Measurements from ENCODE around the gene PLXNC1.

Gene PLXNC1

GRCh38 chr12:94284046-94284445 is 135.7 kb downstream of the PLXNC1 start:
- Histone ChIP-seq H3F3A (ENCODE audit: low read depth) (no peaks in the 10 kb centered on the region), H3K4me2 (ENCODE audit: low read depth, low read length, poor library complexity, severe bottlenecking) (no peak overlapping the region), H3K36me3 (ENCODE audit: insufficient read depth, low read length) (peaks cover 42% of the 10 kb centered on the region; the same call in 1 of the 2 replicates), H3K4me3 (ENCODE audit: low read length, poor library complexity, severe bottlenecking) (no peak overlapping the region), H3K9me3 (ENCODE audit: insufficient read depth, low read depth, low read length) (no peaks in the 10 kb centered on the region), H3K79me2 (ENCODE audit: insufficient read depth, low read length) (no peaks in the 10 kb centered on the region), H3K27me3 (ENCODE audit: insufficient read depth, low read length, poor library complexity, severe bottlenecking) (no peaks in the 10 kb centered on the region), H4K20me1 (ENCODE audit: insufficient read depth, low read length, poor library complexity, severe bottlenecking) (no peaks in the 10 kb centered on the region), H3K9me2 (replicated peaks; ENCODE audit: low read depth, low read length) (no peaks in the 10 kb centered on the region), H3K4me1 (ENCODE audit: insufficient read depth, low read length, poor library complexity, severe bottlenecking) (peaks cover 7% of the 10 kb centered on the region), H2AFZ (ENCODE audit: low read length) (no peak overlapping the region), H3K9ac (ENCODE audit: low read depth, low read length, poor library complexity, severe bottlenecking) (no peak overlapping the region)
- TF ChIP-seq CTCF (conservative IDR thresholded peaks at IDR 0.05; ENCODE audit: low read length): no peak
- TF ChIP-seq EZH2phosphoT487 (IDR thresholded peaks at IDR 0.05; ENCODE audit: borderline replicate concordance): no peak

- H2AFZ ChIP-seq (ENCODE audit: low read length): no peak overlapping the region
- H3K9me2 ChIP-seq (replicated peaks; ENCODE audit: low read depth, low read length): no peaks in the 10 kb centered on the region
- H3K4me1 ChIP-seq (ENCODE audit: insufficient read depth, low read length, poor library complexity, severe bottlenecking): peaks cover 7% of the 10 kb centered on the region
- H3K79me2 ChIP-seq (ENCODE audit: insufficient read depth, low read length): no peaks in the 10 kb centered on the region
- H3K9ac ChIP-seq (ENCODE audit: low read depth, low read length, poor library complexity, severe bottlenecking): no peak overlapping the region
- peaks cover 35% of the 10 kb centered on the region; the same call in 1 of the 2 replicates for H3K36me3 ChIP-seq (ENCODE audit: insufficient read depth, low read length)
- H3K4me2 ChIP-seq (ENCODE audit: low read depth, low read length, poor library complexity, severe bottlenecking): no peak overlapping the region
- H3K27me3 ChIP-seq (ENCODE audit: insufficient read depth, low read length, poor library complexity, severe bottlenecking): no peaks in the 10 kb centered on the region
- no peaks in the 10 kb centered on the region for H4K20me1 ChIP-seq (ENCODE audit: insufficient read depth, low read length, poor library complexity, severe bottlenecking)
- H3K4me3 ChIP-seq (ENCODE audit: low read length, poor library complexity, severe bottlenecking): no peak overlapping the region
- H3K9me3 ChIP-seq (ENCODE audit: insufficient read depth, low read depth, low read length): no peaks in the 10 kb centered on the region
- TF ChIP-seq EZH2phosphoT487 (IDR thresholded peaks at IDR 0.05; ENCODE audit: borderline replicate concordance) (no peak), CTCF (conservative IDR thresholded peaks at IDR 0.05; ENCODE audit: low read length) (no peak)
- no peaks in the 10 kb centered on the region for H3F3A ChIP-seq (ENCODE audit: low read depth)
Observed at GRCh38 chr12:94284859-94285258, 136.5 kb downstream of the PLXNC1 start.

- H3K4me3 ChIP-seq (ENCODE audit: low read length, poor library complexity, severe bottlenecking): no peak overlapping the region
- peaks cover 26% of the 10 kb centered on the region; the same call in 1 of the 2 replicates for H3K36me3 ChIP-seq (ENCODE audit: insufficient read depth, low read length)
- no peaks in the 10 kb centered on the region for H4K20me1 ChIP-seq (ENCODE audit: insufficient read depth, low read length, poor library complexity, severe bottlenecking)
- no peak overlapping the region for H2AFZ ChIP-seq (ENCODE audit: low read length)
- H3K4me1 ChIP-seq (ENCODE audit: insufficient read depth, low read length, poor library complexity, severe bottlenecking): peaks cover 7% of the 10 kb centered on the region
- no peaks in the 10 kb centered on the region for H3K9me2 ChIP-seq (replicated peaks; ENCODE audit: low read depth, low read length)
- no peaks in the 10 kb centered on the region for H3K27me3 ChIP-seq (ENCODE audit: insufficient read depth, low read length, poor library complexity, severe bottlenecking)
- no peaks in the 10 kb centered on the region for H3K79me2 ChIP-seq (ENCODE audit: insufficient read depth, low read length)
- TF ChIP-seq CTCF (conservative IDR thresholded peaks at IDR 0.05; ENCODE audit: low read length): no peak
- no peak for TF ChIP-seq EZH2phosphoT487 (IDR thresholded peaks at IDR 0.05; ENCODE audit: borderline replicate concordance)
- no peaks in the 10 kb centered on the region for H3F3A ChIP-seq (ENCODE audit: low read depth)
- no peak overlapping the region for H3K4me2 ChIP-seq (ENCODE audit: low read depth, low read length, poor library complexity, severe bottlenecking)
- H3K9me3 ChIP-seq (ENCODE audit: insufficient read depth, low read depth, low read length): no peaks in the 10 kb centered on the region
- H3K9ac ChIP-seq (ENCODE audit: low read depth, low read length, poor library complexity, severe bottlenecking): no peak overlapping the region
Observed at GRCh38 chr12:94285943-94286582, 137.7 kb downstream of the PLXNC1 start.

Measured in Loucy (cell line).